Stimulated activated CD4-positive, alpha-beta T cell treated with anti-CD3 and anti-CD28 coated beads, Interleukin-12 subunit alpha, Interleukin-12 subunit beta, amount 100 ng/mL, for 4 hours (primary cell): ENCODE results near the gene BTG4.

Source experiments
- DNase-seq: peaks from one replicate; pipeline ENCODE4 v3.0.0-alpha.2; 2020

Gene BTG4

DNA sequence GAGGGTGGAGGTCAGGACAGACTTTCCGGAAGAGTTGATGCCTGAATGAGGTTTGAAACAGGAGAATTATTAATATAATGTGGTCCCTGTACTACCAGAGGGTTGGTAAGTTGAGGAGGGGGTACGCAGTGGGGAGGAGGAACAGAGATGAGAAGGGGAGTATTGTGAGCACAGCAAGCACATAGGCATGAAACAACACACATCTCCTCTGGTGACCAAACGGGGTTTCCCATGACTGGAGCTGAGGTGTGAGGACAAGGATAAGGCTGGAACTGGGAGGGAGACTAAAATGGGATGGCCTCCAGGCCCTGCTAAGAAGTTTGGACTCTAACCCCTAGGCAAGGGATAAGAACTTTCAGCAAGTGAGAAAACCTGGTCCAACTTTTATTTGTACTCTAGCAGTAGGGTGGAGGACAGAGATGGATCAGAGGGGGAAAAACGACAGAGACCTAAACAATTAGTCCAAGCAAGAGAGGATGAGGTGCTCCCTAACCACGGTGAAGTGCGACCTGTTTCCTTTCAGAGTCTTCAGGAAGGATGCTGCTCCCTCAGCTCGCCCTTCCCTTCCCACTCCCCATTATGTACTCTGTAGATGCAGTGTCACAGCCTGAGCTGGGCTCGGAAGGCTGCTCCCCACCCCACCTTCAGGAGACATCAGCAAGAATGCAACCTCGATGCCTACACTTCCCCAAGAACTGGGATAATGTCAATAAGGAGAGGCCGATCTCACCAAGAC, 59.2 kb downstream of the BTG4 start:
- DNase-seq, result no peak

DNA sequence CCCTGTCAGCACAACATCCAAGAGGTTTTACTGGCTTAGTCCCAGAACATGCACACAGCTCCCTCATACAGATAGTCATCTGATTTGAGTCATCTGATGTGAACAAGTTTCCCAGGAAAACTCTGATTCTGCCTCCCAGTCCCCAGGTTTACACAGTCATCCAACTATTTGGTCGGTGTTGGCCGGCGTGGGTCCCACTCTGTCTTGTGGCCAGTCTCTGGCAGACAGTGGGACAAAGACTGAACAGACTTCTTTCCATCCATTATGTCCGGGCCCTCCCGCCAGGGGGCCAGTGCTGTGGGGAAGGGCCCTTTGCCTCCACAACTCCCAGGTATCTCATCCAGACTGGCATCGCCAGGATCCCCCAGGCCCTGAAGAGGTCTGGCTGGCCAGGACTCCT, 60.0 kb downstream of the BTG4 start:
- DNase-seq, result no peak

DNA sequence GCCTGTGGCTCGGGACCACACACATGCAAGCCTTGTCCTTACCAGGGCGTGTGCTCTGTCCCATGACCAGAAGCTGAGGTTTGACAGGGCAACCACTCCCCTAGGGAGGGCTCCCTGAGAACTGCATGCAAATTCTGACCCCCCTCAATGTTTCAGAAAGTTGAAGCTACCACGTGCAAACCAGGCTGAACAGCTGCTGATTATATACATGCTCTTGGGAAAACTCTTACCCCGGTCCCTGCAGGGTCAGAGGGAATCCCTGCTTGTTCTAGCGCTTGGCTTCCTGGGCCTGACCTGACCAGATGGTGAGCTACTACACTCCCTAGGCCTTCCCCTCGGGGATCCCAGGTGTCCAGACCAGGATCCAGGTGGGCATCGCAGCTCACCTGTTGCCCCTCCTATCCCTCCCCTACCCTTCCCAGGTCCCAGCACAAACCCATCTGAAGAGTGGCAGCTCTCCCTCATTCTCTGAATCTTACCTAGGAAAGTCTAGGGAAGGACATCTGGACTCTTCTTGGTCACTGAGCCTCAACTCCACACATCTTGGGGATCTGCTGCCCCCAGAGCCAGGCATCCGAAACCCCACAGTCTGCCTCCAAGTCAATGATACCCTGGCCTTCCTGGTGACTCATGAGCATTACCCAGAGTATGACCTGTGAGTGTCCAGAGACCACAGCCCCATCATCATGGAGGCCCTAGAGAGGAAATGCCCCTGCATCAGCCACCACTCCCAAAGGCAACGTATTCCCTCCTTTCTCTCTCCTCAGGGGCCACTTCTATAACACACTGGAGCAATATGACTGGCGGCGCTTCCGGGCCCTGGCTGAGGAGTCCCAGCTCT, 61.5 kb downstream of the BTG4 start:
- no peak for DNase-seq

DNA sequence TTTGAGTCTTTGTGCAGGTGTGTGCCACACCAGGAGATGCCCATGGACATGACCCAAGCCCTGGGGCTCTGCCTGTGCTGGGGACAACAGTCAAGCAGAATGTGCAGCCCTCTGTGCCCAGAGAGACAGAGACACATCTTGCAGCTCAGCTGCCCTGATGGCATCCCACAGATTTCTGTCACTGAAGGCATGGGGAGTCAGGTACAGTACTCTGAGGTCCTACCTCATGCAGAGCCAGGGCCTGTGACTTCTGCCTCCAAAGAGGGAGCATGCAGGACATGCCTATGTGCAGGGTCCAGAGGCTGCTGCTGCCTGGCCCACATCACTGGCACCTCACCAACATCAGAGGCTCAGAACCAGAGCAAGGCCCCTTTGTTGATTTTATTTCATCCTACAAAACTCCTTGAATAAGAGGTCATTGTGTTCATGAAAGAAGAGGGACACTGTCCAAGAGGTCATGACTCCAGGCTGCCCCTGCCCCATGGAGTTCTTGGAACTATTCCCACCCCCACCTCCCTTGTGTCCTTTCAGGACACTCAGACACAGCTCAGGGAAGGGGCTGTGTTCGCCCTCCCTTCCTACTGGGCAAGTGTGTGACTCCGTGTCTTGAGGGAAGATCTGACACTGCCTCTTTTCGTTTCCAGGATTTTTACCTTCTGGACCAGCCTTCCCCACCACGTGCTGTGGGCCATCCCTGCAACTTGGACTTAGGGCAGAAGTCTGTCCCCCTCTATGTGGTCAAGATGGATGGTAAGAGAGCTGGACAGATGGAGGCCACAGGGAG, 62.3 kb downstream of the BTG4 start:
- DNase-seq, result no peak

GRCh38 chr11:111448831-111449557, 63.2 kb downstream of the BTG4 start:
- no peak for DNase-seq

DNA sequence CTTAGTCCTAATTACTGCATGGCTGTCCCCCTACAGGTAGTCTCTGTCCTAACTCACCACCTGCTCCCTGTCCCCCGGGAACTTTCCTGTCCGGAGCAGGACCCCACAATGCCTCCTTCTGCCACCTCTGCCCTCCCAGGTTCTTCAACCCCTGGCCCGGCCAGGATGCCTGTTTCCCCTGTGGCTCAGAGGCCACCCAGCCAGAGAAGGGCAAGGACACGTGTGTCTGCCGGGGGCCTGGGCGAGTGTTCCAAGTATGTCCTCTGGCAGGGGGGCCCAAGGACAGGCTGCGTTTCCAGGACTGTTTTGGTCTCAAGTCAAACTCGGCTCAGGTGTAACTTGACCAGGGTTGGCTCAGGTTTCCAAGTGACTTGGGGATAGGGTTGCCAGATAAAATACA, 63.8 kb downstream of the BTG4 start:
- DNase-seq, result no peak

- no peak for DNase-seq
Observed at GRCh38 chr11:111447931-111448330, 64.3 kb downstream of the BTG4 start.

GRCh38 chr11:111447112-111447471, 65.1 kb downstream of the BTG4 start:
- DNase-seq, result no peak

- DNase-seq, result peak; percentile 50
Observed at GRCh38 chr11:111446404-111447111, 65.6 kb downstream of the BTG4 start.

DNA sequence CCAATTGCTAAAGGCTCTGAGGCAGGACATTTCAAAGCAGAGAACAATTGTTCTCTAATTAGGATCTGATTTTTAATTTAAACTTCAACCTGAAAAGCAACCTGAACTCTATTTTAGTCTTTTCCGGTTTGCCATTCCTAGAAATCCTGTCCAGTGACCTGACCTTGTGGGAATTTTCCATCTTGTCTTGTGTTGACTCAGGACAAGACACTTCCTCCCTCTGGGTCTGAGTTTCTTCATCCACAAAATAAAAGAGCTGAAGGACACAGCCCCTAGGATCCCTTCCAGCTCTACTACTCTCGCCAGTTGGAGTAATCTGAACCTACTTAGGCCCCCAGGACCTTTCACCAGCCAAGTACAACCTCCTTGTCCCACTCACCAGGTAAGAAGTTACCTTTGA, 66.6 kb downstream of the BTG4 start:
- no peak for DNase-seq
